ENCODE results near the gene INSYN2B. TPM values are rescaled to one million over a fixed set of nuclear protein-coding genes. Genes with fewer than 3 reads are reported as not detected.

Gene INSYN2B
- total RNA-seq, 1 donor from 2014 or later: not detected

Small RNAs within 50 kb of the gene (microRNA-seq; reads per million reads assigned to microRNA genes)
- not detected for gene MIR378E (ENCODE audit: borderline number of aligned reads)

Other genes starting within 250 kb of the INSYN2B start
- not detected for gene FOXI1, start 125.4 kb upstream of the INSYN2B start, total RNA-seq